LNCaP clone FGC (cell line): Measurements from ENCODE around the gene TTC22.

Experiments used
- DNase-seq: peaks from one replicate; pipeline ENCODE4 v3.0.0-alpha.2; 2011; ENCODE audit warnings: low read depth
- H3K4me3 ChIP-seq: 2 replicates; pipeline ENCODE4 v1.5.1; 2011; ENCODE audit warnings: mild to moderate bottlenecking, low read depth, low read length, control low read depth
- TF ChIP-seq, protein P1 (sequence below): IDR thresholded peaks from 2 replicates; pipeline ENCODE4 v1.5.1; 2012; ENCODE audit warnings: mild to moderate bottlenecking; ENCODE audit not compliant: control insufficient read depth, insufficient read depth; ENCODE audit errors: extremely low read depth

The TTC22 gene

DNA sequence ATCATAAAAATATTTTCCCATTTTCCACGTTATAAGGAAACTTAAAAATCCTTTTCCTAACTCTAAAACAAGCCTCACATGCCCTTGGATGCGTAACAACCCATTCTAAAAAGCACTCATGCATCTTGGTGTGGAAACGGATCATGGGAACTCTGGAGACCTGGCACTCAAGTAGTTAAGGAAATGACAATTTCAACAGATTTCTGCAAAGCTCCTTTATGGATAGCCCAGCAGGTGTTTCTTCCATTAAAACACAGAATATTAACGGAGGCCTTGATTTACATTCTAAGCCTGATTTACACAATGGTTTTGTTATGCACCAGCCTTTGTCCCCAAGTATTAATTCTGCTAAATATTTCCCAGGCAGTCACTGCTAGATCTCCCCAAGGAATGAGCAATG, 49.7 kb downstream of the TTC22 start:
- no peak for DNase-seq
- H3K4me3 ChIP-seq = no peak overlapping the region
- TF ChIP-seq, protein P1, sequence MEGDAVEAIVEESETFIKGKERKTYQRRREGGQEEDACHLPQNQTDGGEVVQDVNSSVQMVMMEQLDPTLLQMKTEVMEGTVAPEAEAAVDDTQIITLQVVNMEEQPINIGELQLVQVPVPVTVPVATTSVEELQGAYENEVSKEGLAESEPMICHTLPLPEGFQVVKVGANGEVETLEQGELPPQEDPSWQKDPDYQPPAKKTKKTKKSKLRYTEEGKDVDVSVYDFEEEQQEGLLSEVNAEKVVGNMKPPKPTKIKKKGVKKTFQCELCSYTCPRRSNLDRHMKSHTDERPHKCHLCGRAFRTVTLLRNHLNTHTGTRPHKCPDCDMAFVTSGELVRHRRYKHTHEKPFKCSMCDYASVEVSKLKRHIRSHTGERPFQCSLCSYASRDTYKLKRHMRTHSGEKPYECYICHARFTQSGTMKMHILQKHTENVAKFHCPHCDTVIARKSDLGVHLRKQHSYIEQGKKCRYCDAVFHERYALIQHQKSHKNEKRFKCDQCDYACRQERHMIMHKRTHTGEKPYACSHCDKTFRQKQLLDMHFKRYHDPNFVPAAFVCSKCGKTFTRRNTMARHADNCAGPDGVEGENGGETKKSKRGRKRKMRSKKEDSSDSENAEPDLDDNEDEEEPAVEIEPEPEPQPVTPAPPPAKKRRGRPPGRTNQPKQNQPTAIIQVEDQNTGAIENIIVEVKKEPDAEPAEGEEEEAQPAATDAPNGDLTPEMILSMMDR = no peak

DNA sequence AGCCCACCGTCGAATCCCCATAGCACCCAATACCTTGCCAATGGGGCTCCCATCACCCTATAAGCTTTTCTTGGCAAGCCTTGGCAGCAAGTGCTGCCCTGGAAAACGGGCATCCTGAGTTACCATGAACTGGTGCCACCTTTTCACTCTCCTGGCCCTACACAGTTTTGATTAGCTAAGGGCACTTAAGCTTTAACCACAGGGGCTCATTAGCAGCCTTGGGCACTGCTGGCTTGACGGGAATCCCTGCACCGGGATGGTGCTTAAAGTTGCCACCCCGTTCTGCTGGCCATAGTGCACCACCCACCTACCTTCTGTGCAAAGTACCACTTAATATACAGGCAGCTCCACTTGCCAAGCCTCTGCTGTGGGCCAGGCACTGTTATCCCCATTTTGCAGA, 50.5 kb downstream of the TTC22 start:
- no peak for DNase-seq
- H3K4me3 ChIP-seq = no peak overlapping the region
- TF ChIP-seq, protein P1 = no peak

DNA sequence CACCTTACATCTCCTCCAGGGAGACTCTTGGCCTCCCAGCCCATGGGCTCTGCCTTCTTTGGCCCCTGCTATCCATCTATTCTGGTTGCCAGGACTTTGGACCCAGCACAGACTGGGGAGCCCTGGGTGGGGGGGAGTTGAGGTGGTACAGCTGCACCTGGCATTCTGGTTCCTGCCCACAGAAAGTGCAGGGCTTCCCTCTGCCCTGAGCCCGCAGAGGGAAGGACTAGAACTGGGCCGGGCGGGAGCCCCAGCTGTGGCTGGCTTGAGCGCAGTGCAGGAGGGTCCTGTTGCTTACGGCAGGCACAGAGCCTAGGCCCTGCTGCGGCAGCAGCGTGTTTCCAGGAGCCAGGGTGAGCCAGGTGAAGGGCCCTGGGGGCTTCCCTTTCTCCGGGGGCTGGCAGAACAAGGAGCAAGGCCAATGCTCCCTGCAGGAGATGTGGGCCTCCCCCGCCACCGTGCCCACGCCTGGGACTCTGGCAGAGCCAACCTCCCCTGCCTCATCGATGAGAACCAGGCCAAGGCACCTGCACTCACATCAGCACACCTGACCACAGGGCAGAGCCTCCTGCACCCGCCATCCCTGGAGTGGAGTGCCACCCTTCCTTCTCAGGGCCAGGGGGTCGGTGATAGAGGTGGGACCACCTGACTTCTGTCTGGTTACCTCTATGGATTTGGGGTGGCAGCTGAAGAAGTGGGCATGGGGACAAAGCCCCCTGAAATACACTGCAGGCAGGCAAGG, 52.9 kb downstream of the TTC22 start:
- DNase-seq = no peak
- TF ChIP-seq, protein P1 = no peak
- no peak overlapping the region for H3K4me3 ChIP-seq

DNA sequence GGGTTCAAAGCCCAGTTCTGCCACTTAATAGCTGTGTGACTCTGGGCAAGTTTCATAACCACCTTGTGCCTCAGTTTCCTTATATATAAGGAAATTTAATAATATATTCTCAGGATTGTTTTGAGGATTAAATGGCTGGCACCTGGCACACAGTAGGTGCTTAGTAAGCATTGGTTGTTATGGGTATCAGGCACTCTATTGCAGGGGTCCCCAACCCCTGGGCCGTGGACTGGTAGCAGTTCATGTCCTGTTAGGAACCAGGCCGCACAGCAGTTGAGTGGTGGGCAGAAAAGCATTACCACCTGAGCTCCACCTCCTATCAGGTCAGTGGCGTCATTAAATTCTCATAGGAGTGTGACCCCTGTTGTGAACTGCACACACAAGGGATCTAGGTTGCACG, 55.3 kb downstream of the TTC22 start:
- H3K4me3 ChIP-seq = no peak overlapping the region
- DNase-seq = no peak
- TF ChIP-seq, protein P1 = no peak

DNA sequence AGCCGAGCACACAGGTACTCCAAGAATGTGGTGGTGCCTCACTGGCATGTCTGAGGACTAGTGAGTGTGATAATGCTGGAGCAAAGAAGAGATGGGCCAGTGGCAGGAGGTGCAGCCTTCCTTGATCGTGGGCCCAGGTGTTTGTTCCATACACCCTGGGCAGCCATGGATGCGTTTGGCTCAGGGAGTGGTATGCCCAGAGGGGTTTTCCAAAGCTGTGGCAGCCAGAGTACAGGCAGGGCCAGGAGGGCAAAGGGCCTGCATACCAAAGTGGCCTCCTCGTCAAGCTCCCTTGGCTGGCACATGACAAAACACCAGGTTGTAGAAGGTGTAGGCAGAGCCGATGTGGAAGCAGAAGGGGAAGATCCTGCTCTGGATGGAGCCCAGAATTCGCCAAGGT, 55.8 kb downstream of the TTC22 start:
- TF ChIP-seq, protein P1 = no peak
- H3K4me3 ChIP-seq = no peak overlapping the region
- no peak for DNase-seq

DNA sequence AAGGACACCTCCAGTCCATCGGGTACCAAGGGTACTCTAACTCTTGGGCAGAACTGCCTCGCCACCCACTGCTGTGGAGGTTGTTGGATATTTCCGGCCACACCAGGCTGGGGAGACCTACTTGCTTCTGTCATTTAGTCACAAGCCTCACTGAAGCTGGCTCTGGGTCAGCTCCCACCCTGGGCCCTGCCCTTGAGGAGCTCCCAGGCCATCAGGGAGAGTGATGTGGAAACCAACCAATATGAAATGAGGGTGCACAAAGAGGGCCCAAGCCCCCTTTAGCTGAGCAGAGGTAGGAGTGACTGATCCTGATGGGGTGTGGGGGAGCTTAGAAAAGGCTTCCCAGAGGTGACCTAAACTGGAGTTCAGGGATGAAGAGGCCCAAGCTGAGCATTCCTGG, 56.4 kb downstream of the TTC22 start:
- no peak overlapping the region for H3K4me3 ChIP-seq
- no peak for DNase-seq
- TF ChIP-seq, protein P1 = no peak

DNA sequence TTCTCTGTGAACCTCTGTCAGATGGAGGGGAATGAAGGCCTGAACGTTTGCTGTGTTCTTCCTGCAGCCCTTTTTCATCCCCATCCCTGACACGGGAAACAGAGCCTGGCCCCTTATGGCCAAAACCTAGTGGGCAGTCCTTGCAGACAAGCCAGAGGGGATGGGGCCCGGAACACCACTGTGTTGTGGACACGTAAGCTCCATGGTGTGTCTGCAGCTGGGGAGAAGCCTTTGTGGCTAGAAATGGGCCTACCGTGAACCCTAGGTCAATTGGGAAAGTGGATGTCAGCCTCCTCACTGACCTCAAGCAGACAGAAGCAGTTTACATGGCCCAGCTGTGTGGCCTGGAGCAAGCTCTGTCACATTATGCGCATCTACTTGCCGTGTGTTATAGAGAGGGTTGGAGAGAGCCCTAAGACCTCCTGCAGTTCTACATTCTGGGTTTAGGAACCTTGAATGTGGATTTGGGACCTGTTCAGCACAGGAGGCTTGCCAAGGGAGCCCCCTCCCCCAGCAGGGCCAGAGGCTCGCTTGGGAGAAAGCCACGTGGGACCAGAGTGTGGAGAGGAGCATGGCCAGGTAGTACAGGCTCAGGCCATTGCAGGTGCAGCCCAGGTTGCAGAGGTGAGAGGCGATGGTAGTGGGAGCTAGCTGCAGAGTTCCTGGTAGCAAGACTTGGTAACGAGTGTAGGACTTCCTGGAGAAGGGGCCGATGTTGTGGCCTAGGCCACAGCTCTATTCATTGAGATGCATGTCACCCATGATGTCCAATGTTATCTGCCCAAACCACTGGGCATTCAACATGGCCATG, 57.5 kb downstream of the TTC22 start:
- no peak overlapping the region for H3K4me3 ChIP-seq
- DNase-seq = no peak
- TF ChIP-seq, protein P1 = no peak
